ENCODE measurements around the gene MIDN.

MIDN gene

GRCh38 chr19:1284293-1284978 is 36.1 kb downstream of the MIDN start:
- DNase-seq (ENCODE audit: low read depth) = no peak
- no peak overlapping the region for H3K4me3 ChIP-seq (ENCODE audit: low read depth, low read length)
- no peak for TF ChIP-seq CTCF (IDR thresholded peaks at IDR 0.05; ENCODE audit: control insufficient read depth, extremely low read depth, insufficient read depth)

- no peak for DNase-seq (ENCODE audit: low read depth)
- no peak for TF ChIP-seq CTCF (IDR thresholded peaks at IDR 0.05; ENCODE audit: control insufficient read depth, extremely low read depth, insufficient read depth)
- H3K4me3 ChIP-seq (ENCODE audit: low read depth, low read length) = no peak overlapping the region
Measured at GRCh38 chr19:1284979-1285736, 36.8 kb downstream of the MIDN start.

GRCh38 chr19:1285737-1286360 is 37.5 kb downstream of the MIDN start, which contains the start of gene EFNA2:
EFNA2 (plus strand) TSS chr19:1285873; CDS start chr19:1286169, 296 bp downstream.
- 0 out of 2 replicates have a peak within 1 kb of the TSS, but pooled peaks have one; percentile 2 for H3K4me3 ChIP-seq (ENCODE audit: low read depth, low read length)
- DNase-seq (ENCODE audit: low read depth) = no peak
- TF ChIP-seq CTCF (IDR thresholded peaks at IDR 0.05; ENCODE audit: control insufficient read depth, extremely low read depth, insufficient read depth) = peak; percentile 19; the same call in 1 of the 2 replicates

GRCh38 chr19:1286487-1287353 is 38.3 kb downstream of the MIDN start:
- H3K4me3 ChIP-seq (ENCODE audit: low read depth, low read length) = 0 out of 2 replicates have a peak overlapping the region, but pooled peaks have one; percentile 2
- no peak for DNase-seq (ENCODE audit: low read depth)
- no peak for TF ChIP-seq CTCF (IDR thresholded peaks at IDR 0.05; ENCODE audit: control insufficient read depth, extremely low read depth, insufficient read depth)

- no peak for DNase-seq (ENCODE audit: low read depth)
- no peak for TF ChIP-seq CTCF (IDR thresholded peaks at IDR 0.05; ENCODE audit: control insufficient read depth, extremely low read depth, insufficient read depth)
- H3K4me3 ChIP-seq (ENCODE audit: low read depth, low read length) = no peak overlapping the region
Measured at GRCh38 chr19:1287354-1288225, 39.2 kb downstream of the MIDN start.

Data from LNCaP clone FGC (cell line).